ENCODE measurements around the gene STKLD1. TPM values are rescaled to one million over a fixed set of nuclear protein-coding genes. Genes with fewer than 3 reads are reported as not detected.
"Not testable (repeated sequence)": the region's sequence is repeated elsewhere in the genome, so short reads cannot be mapped to it uniquely, and the experiment has no call there.

STKLD1 gene
- total and polyA plus RNA-seq, 3 donors from 2014 or later = 8.4 to 33.1 (median 20.9) TPM

DNA sequence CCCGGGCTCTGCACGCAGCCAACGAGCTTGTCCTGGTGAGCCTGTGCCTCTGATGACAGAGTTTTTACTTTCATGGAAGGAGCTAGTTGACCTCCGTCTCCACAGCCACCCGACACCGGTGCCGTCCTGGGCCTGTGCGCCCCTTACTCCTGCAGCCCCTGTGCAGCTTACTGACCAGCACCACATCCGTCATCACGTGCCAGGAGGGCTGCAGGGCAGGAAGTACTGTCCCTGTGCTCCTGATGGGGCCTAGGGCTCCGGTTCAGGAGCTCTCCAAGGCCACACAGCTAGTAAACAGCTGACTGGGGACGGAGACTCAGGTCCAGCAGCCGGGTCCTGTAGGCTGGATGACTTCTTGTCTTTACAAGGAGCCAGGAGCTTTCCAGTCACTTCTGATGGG lies 10.2 kb downstream of the STKLD1 start:
- intact Hi-C loops (cut with DNase I; ENCODE audit: low total_unique reads) = no loop called here
- no peaks in the 10 kb centered on the region for H3K36me3 ChIP-seq (ENCODE audit: low read depth, missing control alignments)
- no peaks in the 10 kb centered on the region for H3K27me3 ChIP-seq
- H3K4me1 ChIP-seq = no peaks in the 10 kb centered on the region
- no peak for DNase-seq
- 84 to 87% methylated on average over 3 to 13 of the region's 13 CpGs for WGBS, 2 donors
- no peak overlapping the region for H3K27ac ChIP-seq
- TF ChIP-seq POLR2A (IDR thresholded peaks at IDR 0.05) = no peak
- TF ChIP-seq, protein P1, sequence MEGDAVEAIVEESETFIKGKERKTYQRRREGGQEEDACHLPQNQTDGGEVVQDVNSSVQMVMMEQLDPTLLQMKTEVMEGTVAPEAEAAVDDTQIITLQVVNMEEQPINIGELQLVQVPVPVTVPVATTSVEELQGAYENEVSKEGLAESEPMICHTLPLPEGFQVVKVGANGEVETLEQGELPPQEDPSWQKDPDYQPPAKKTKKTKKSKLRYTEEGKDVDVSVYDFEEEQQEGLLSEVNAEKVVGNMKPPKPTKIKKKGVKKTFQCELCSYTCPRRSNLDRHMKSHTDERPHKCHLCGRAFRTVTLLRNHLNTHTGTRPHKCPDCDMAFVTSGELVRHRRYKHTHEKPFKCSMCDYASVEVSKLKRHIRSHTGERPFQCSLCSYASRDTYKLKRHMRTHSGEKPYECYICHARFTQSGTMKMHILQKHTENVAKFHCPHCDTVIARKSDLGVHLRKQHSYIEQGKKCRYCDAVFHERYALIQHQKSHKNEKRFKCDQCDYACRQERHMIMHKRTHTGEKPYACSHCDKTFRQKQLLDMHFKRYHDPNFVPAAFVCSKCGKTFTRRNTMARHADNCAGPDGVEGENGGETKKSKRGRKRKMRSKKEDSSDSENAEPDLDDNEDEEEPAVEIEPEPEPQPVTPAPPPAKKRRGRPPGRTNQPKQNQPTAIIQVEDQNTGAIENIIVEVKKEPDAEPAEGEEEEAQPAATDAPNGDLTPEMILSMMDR (IDR thresholded peaks at IDR 0.05) = no peak
- no peaks in the 10 kb centered on the region for H3K9me3 ChIP-seq
- H3K4me3 ChIP-seq = no peak overlapping the region

DNA sequence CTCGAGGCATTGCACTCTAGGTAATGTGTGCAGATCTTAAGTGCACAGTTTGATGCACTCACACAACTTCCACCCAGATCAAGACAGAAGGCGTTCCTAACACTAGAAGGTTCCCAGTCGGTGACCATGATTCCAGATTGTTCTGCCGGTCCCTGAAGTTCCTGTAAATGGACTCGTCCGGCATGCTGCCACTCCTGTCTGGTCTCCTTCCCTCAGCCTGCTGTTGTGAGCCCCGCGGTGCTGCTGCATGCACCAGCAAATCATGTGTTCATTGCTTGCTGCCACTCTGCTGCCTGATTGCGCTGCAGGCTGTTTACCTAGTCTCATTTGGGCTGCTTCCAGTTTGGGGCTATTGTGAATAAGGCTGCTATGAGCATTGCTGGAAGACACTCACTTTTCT lies 11.5 kb downstream of the STKLD1 start:
- Histone ChIP-seq H3K9me3 (no peaks in the 10 kb centered on the region), H3K27ac (no peak overlapping the region), H3K4me1 (no peaks in the 10 kb centered on the region), H3K4me3 (no peak overlapping the region), H3K27me3 (no peaks in the 10 kb centered on the region), H3K36me3 (ENCODE audit: low read depth, missing control alignments) (no peaks in the 10 kb centered on the region)
- no peak for DNase-seq
- TF ChIP-seq, protein P1 (IDR thresholded peaks at IDR 0.05) = no peak
- TF ChIP-seq POLR2A (IDR thresholded peaks at IDR 0.05) = no peak
- intact Hi-C loops (cut with DNase I; ENCODE audit: low total_unique reads) = no loop called here
- 89 to 95% methylated on average over 9 of the region's 9 CpGs for WGBS, 2 donors

DNA sequence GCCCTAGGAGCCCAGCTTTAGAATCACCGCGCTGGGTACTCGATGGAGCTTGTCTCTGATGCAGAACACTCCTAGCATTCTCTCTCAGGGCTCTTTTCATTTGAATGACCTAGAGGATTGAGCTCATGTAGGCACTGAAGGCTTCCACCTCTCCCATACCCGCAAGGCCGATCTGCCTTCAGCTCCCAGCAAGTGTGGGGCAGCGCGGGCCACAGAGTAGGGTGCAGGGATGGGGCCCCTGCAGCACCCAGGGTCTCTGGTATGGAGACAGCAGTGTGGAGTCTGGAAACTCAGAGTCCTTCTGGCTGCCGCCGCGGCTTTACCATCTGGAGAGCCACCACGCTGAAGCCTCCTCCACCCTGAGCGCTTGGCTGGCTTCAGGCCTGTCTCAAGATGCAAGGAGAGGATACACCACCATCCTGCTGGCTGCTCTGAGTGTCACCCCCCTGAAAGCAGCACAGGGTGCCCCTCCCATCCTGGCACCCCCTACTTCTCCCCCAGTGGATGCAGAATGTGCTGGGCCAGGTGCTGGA lies 12.9 kb downstream of the STKLD1 start:
- no peaks in the 10 kb centered on the region for H3K9me3 ChIP-seq
- 95% methylated on average over 12 of the region's 12 CpGs; no CpG with 5 or more reads in 1 of the 2 donors for WGBS, 2 donors
- no peaks in the 10 kb centered on the region for H3K27me3 ChIP-seq
- no peaks in the 10 kb centered on the region for H3K36me3 ChIP-seq (ENCODE audit: low read depth, missing control alignments)
- no peak for DNase-seq
- intact Hi-C loops (cut with DNase I; ENCODE audit: low total_unique reads) = no loop called here
- TF ChIP-seq POLR2A (IDR thresholded peaks at IDR 0.05) = no peak
- TF ChIP-seq, protein P1 (IDR thresholded peaks at IDR 0.05) = no peak
- no peak overlapping the region for H3K4me3 ChIP-seq
- no peaks in the 10 kb centered on the region for H3K4me1 ChIP-seq
- no peak overlapping the region for H3K27ac ChIP-seq

GRCh38 chr9:133389562-133389961 lies 13.4 kb downstream of the STKLD1 start:
- H3K4me3 ChIP-seq = no peak overlapping the region
- no peak for DNase-seq
- H3K9me3 ChIP-seq = no peaks in the 10 kb centered on the region
- WGBS, 2 donors = 90 to 93% methylated on average over 8 to 13 of the region's 13 CpGs
- intact Hi-C loops (cut with DNase I; ENCODE audit: low total_unique reads) = no loop called here
- H3K4me1 ChIP-seq = no peaks in the 10 kb centered on the region
- TF ChIP-seq POLR2A (IDR thresholded peaks at IDR 0.05) = no peak
- TF ChIP-seq, protein P1 (IDR thresholded peaks at IDR 0.05) = no peak
- H3K27me3 ChIP-seq = no peaks in the 10 kb centered on the region
- no peaks in the 10 kb centered on the region for H3K36me3 ChIP-seq (ENCODE audit: low read depth, missing control alignments)
- H3K27ac ChIP-seq = no peak overlapping the region

GRCh38 chr9:133390713-133391112 lies 14.5 kb downstream of the STKLD1 start:
- WGBS, 2 donors = 81 to 87% methylated on average over 7 of the region's 7 CpGs
- Histone ChIP-seq H3K9me3 (no peaks in the 10 kb centered on the region), H3K27ac (no peak overlapping the region), H3K4me1 (no peaks in the 10 kb centered on the region), H3K27me3 (no peaks in the 10 kb centered on the region), H3K4me3 (no peak overlapping the region), H3K36me3 (ENCODE audit: low read depth, missing control alignments) (no peaks in the 10 kb centered on the region)
- no peak for DNase-seq
- intact Hi-C loops (cut with DNase I; ENCODE audit: low total_unique reads) = no loop called here
- TF ChIP-seq, protein P1 (IDR thresholded peaks at IDR 0.05) = no peak
- TF ChIP-seq POLR2A (IDR thresholded peaks at IDR 0.05) = no peak

DNA sequence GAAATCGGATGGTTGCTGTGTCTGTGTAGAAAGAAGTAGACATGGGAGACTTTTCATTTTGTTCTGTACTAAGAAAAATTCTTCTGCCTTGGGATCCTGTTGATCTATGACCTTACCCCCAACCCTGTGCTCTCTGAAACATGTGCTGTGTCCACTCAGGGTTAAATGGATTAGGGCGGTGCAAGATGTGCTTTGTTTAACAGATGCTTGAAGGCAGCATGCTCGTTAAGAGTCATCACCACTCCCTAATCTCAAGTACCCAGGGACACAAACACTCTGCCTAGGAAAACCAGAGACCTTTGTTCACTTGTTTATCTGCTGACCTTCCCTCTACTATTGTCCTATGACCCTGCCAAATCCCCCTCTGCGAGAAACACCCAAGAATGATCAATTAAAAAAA lies 15.3 kb downstream of the STKLD1 start:
- intact Hi-C loops (cut with DNase I; ENCODE audit: low total_unique reads); DNase-seq; H3K4me1 ChIP-seq; H3K27ac ChIP-seq; H3K36me3 ChIP-seq (ENCODE audit: low read depth, missing control alignments); H3K9me3 ChIP-seq; H3K27me3 ChIP-seq; H3K4me3 ChIP-seq: not testable (repeated sequence)
- whole genome bisulfite sequencing, 2 donors = 58 to 70% methylated on average over 3 of the region's 4 CpGs

- intact Hi-C loops (cut with DNase I; ENCODE audit: low total_unique reads); H3K4me1 ChIP-seq; H3K36me3 ChIP-seq (ENCODE audit: low read depth, missing control alignments); H3K27me3 ChIP-seq; H3K9me3 ChIP-seq; DNase-seq; H3K4me3 ChIP-seq; H3K27ac ChIP-seq: not testable (repeated sequence)
- 94 to 100% methylated on average over 3 of the region's 3 CpGs for WGBS, 2 donors
Observed at GRCh38 chr9:133392308-133392707, 16.1 kb downstream of the STKLD1 start.
